Keratinocyte (primary cell): Measurements from ENCODE around the gene LHFPL2.

Experiments
- EZH2 ChIP-seq: IDR thresholded peaks from one replicate; pipeline ENCODE4 v1.6.1; 2012; ENCODE audit warnings: inconsistent platforms, mild to moderate bottlenecking, low read length, moderate library complexity
- TF ChIP-seq, protein P1 (sequence below), 3 experiments: IDR thresholded peaks in 1 of 3; conservative IDR thresholded peaks in 1 of 3; optimal IDR thresholded peaks in 1 of 3; 2 replicates in 2 of 3; 3 replicates in 1 of 3; pipeline versions ENCODE3 to v1.5.1; 2011; ENCODE audit warnings: low read length in 3 of 3, mild to moderate bottlenecking in 3 of 3, moderate library complexity in 2 of 3, control low read depth in 1 of 3, inconsistent platforms in 1 of 3; ENCODE audit not compliant: insufficient read depth in 2 of 3; ENCODE audit errors: extremely low read depth in 1 of 3

- TF ChIP-seq, protein P1, sequence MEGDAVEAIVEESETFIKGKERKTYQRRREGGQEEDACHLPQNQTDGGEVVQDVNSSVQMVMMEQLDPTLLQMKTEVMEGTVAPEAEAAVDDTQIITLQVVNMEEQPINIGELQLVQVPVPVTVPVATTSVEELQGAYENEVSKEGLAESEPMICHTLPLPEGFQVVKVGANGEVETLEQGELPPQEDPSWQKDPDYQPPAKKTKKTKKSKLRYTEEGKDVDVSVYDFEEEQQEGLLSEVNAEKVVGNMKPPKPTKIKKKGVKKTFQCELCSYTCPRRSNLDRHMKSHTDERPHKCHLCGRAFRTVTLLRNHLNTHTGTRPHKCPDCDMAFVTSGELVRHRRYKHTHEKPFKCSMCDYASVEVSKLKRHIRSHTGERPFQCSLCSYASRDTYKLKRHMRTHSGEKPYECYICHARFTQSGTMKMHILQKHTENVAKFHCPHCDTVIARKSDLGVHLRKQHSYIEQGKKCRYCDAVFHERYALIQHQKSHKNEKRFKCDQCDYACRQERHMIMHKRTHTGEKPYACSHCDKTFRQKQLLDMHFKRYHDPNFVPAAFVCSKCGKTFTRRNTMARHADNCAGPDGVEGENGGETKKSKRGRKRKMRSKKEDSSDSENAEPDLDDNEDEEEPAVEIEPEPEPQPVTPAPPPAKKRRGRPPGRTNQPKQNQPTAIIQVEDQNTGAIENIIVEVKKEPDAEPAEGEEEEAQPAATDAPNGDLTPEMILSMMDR (optimal IDR thresholded peaks at IDR 0.05 in 1 of 3, IDR thresholded peaks at IDR 0.05 in 1 of 3, conservative IDR thresholded peaks at IDR 0.05 in 1 of 3; ENCODE audit: extremely low read depth in 1 of 3, insufficient read depth in 2 of 3, low read length in 3 of 3), result no peak
- TF ChIP-seq EZH2, result no peak
Observed at GRCh38 chr5:78649861-78650496, 1.4 kb upstream of the LHFPL2 start.
